Activated T-cell treated with anti-CD3 and anti-CD28 coated beads for 1 hour (primary cell): ENCODE measurements around the gene GRAMD1B.

Source experiments
- DNase-seq: peaks from one replicate; pipeline ENCODE4 v3.0.0-alpha.2; 2020; ENCODE audit warnings: low read depth

Gene GRAMD1B

GRCh38 chr11:123409456-123410217 is 20.4 kb upstream of the GRAMD1B start:
- no peak for DNase-seq

DNA sequence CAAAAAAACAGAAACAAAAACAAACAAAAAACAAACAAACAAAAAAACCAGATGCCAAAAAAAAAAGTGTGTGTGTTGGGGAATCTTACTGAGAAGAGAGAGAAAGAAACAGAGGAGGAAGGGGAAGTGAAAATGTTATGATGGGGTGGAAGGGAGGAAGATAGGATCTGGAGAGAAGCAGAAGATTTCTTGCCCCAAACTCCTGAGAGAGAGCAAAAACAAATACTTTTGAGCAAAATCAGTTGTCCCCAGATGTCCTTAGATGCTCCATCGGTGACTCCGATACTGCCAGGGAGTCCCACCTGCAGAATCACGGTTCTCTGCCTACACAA is 19.9 kb upstream of the GRAMD1B start:
- DNase-seq: no peak

GRCh38 chr11:123413636-123414035 is 16.4 kb upstream of the GRAMD1B start:
- no peak for DNase-seq

DNA sequence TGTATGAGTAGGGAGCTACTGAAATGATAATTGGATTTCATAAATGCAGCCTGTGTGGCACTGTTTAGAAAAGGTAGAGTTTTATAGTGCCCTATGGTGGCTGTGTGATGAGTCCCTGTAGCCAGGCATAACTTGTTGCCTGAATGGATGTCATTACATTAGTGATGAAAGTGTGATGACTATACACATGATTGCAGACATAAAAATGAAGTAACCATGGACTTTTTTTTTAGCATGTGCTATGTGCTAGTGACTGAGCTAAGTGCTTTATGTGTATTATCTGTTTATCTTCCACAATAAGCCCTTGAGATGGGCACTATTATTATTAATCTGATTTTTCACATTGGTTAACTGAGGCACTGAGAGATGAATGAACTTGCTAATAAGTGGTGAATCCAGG is 13.5 kb upstream of the GRAMD1B start:
- no peak for DNase-seq

DNA sequence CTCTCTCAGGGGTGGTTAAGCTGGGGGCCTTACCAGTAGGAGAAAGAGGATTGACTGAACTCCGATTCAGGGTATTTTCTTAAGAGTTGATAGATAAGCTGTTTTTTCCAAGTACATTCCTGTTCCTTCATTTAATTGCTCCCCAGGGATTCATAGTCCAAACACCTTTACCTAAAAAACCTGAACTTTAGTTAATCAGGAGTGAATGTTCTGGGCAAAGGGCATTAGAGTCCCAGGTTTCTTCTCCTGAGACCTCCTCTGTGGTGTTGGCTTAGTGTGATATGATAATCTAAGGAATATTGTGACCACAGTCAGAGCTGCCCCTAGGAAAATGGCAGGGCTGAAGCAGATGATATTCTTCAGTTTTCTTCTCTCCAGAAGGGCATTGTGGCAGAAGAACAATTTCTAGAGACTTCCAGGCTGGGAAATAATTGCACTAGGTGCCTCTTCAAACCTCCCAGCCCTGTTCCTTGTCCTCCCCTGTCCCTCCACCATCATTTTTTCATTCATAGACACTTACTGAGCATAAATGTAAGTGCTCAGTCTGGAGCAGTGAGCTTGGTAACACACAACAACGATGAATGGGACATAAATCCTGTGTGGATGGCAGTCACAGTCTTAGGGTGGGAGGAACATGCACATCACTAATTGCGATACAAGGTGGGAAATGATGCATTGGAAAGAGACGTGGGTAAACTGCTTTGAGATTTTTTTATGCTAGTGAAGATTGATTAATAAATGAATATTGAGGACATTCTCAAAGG is 11.5 kb upstream of the GRAMD1B start:
- DNase-seq: no peak

- DNase-seq: no peak
Observed at GRCh38 chr11:123419731-123420452, 10.2 kb upstream of the GRAMD1B start.

- DNase-seq: no peak
Observed at GRCh38 chr11:123421589-123421988, 8.5 kb upstream of the GRAMD1B start.

GRCh38 chr11:123425367-123425766 is 4.7 kb upstream of the GRAMD1B start:
- DNase-seq: no peak

DNA sequence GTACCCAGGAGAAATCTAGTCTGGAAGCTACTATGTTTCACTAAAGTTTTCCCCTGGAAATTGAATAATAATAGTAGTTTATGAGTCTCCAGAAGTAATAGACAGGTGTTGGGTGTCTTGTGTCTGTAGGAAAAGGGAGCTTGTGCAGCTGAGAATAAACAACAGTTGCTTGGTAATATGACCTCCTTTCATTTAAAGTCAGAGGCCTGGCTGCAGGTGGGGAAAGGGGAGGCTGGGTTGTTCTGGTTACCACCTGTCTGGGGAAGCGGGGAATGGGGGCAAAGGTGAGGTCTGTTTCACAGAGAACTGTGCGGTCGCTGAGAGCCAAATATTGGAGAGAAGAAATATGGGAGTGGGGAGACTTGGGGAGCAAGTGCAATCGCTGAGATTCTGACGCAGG is 3.3 kb upstream of the GRAMD1B start:
- no peak for DNase-seq

DNA sequence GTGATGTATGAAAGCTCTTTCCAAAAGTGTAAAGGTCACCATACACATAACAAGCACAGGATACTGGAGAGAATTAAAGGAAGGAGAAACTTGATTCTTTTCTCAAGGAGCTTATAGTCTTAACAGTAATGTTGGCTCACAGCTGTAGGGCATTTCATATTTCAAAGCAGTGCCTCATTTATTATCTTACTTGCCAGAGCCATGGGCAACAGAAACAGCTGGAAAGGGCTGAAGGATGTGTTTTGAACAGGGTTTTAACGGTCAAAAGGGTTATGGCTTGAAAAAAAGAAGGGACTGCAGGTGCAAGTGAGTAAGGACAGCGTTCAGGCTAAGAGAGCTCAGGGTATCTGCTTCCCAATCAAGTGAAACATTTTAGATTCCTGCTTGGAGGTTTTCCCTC is 2.7 kb upstream of the GRAMD1B start:
- no peak for DNase-seq

GRCh38 chr11:123428116-123428715 is 1.9 kb upstream of the GRAMD1B start:
- no peak for DNase-seq

GRCh38 chr11:123429336-123429735 is 733 bp upstream of the GRAMD1B start:
- no peak for DNase-seq

DNA sequence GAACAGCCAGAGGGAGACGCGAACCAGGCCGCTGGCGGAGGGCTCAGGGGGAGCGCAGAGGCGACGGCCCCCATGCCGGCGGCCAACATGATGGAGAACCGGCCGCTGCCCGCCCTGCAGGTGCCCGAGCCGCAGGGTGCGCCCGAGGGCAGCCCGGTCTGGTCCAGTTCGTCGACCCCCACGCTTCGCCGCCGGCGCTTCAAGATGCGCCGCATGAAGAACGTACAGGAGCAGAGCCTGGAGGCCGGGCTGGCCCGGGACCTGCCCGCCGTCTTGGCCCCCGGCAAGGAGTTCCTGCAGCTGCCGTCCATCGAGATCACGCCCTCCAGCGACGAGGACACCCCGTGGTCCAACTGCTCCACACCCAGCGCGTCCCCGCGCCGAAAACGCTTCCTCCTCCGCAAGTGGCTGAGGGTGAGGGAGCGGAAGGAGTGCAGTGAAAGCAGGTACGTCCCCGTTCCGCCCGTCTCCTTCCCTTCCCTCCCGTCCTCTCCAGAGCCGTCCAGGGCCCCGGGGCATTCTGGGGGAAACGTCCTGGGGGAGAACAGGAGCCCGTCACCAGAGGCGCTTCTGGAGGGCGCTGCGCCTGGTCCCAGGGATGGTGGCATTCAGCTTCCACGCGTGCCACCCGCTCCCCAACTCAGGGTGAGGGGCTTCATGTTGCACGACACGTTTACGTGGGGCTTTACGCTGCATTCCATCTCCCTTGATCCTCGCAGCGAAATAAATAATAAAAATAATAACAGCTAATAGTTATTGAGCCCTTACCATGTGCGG is 840 bp downstream of the GRAMD1B start:
- peak; percentile 21 for DNase-seq

DNA sequence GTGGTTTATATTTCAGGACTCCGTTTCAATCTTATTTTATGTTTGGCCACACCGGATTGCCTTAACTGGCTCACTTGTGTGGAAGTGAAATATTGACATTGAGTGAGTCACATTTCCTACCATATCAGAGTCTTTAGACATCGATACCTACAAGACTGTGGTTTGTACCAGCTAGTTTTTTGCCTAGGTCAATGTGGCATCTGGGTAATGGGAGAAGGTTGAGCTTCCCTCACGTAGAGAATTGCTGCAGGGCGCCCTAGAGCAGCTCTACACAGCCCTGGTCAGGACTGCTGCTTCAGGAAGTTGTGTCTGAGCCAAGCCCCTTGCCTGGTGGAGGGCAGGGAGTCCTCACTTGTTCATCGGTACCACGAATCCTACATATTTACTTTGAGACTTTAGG is 1.6 kb downstream of the GRAMD1B start:
- no peak for DNase-seq

GRCh38 chr11:123434262-123434661 is 4.2 kb downstream of the GRAMD1B start:
- no peak for DNase-seq

- no peak for DNase-seq
Observed at GRCh38 chr11:123434911-123435310, 4.8 kb downstream of the GRAMD1B start.

GRCh38 chr11:123437236-123437979 is 7.3 kb downstream of the GRAMD1B start:
- no peak for DNase-seq

DNA sequence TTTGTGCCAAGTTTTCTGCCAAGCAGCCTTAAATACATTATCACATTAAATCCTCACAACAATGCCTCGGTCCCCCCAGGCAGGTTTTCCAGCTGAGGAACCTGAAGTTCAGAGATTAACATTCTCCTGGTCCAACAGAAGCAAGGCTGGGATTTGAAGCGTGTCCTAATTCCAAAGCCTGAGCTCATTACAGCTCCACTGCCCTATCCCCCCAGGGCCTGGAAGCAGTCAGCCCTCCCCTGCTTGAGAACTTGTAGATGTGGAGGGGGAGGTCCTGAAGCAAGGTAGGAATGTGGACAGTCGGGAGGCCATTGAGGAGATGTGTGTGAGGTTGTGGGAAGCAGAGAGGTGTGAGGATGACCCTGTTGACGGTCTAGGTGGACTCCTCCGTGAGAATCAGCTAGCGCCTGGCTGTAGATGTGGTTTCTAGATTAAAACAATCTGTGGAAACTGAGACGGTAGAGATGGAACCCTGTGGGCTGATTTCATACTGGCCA is 8.1 kb downstream of the GRAMD1B start:
- DNase-seq: no peak

GRCh38 chr11:123439616-123440015 is 9.5 kb downstream of the GRAMD1B start:
- no peak for DNase-seq

GRCh38 chr11:123441161-123441560 is 11.1 kb downstream of the GRAMD1B start:
- DNase-seq: no peak
